Adrenal gland (tissue), 12 donors: ENCODE data around the gene GTPBP1. TPM values are rescaled to one million over a fixed set of nuclear protein-coding genes. Genes with fewer than 3 reads are reported as not detected.
A peak's percentile ranks its signal among the peaks of the same experiment; 100 is the strongest.

Experiments used
- DNase-seq, 7 donors: peaks; one replicate each; pipeline ENCODE4 v3.0.0-alpha.2; 2019 to 2020
- H3K27ac ChIP-seq, 5 donors: fragments of 200-600 bp; sonication (generic) in 4 of 5; 1 replicate in 3 of 5; 2 replicates in 2 of 5; pipeline versions ENCODE4 v1.5.1 to v1.8.0; 2016 to 2020; ENCODE audit warnings: mild to moderate bottlenecking in 1 of 5
- H3K27me3 ChIP-seq: fragments of 200-600 bp; 2 replicates; pipeline ENCODE4 v1.8.0; 2021
- H3K36me3 ChIP-seq, 2 donors: fragments of 200-600 bp; replicated peaks in 1 of 2; 1 replicate in 1 of 2; 2 replicates in 1 of 2; pipeline versions ENCODE4 v1.5.1 to v1.8.0; 2018 to 2022
- H3K4me1 ChIP-seq, 2 donors: fragments of 200-600 bp; replicated peaks in 1 of 2; 1 replicate in 1 of 2; 2 replicates in 1 of 2; pipeline versions ENCODE4 v1.5.1 to v1.8.0; 2018 to 2021
- H3K4me3 ChIP-seq, 4 donors: fragments of 200-600 bp; sonication (generic) in 3 of 4; one replicate each; pipeline ENCODE4 v1.5.1; 2016 to 2018
- H3K9me3 ChIP-seq, 3 donors: fragments of 200-600 bp; sonication (generic) in 1 of 3; replicated peaks in 1 of 3; 1 replicate in 2 of 3; 2 replicates in 1 of 3; pipeline versions ENCODE4 v1.5.1 to v1.8.0; 2016 to 2021
- POLR2A ChIP-seq, 2 donors: fragments of 450-650 bp; IDR thresholded peaks; one replicate each; pipeline ENCODE4 v1.6.1; 2017; ENCODE audit warnings: antibody characterized with exemption in 2 of 2, mild to moderate bottlenecking in 2 of 2, moderate library complexity in 1 of 2
- WGBS, 4 donors: extraction: QIAGEN DNeasy Blood & Tissue Kit in 2 of 4; methylation state at CpG; one replicate each; pipeline versions ENCODE4 v1.1.5 to v1.1.7; 2013 to 2017; 5-methylcytosine and 5-hydroxymethylcytosine counted together
- intact Hi-C, 2 donors: fragments of 100-400 bp; cut with DNase I; formaldehyde crosslinking; loops; one replicate each; pipeline versions ENCODE4 v1.14.1 to v1.15.0; 2022 to 2023
- polyA plus RNA-seq, 3 donors: library from polyadenylated mRNA; stranded (reverse); fragments of 200-250 nt in 2 of 3; fragments of 350-450 nt in 1 of 3; fragmentation: Illumina TruSeq in 1 of 3; extraction: RNeasy Lipid Tissue Mini Kit (QIAGEN cat#74804) in 1 of 3; gene quantifications; one replicate each; pipeline ENCODE4 v1.2.3, GENCODE V29; 2013 to 2014
- total RNA-seq, 9 donors: library from RNA; depleted of rRNA in 4 of 9; stranded (reverse); fragments of >200 nt in 4 of 9; fragments of 120-200 nt in 1 of 9; fragmentation: NEBNext Ultra II Directional in 1 of 9; extraction: Animal tissue kit (Norgen Biotek cat#: 25700) in 1 of 9; gene quantifications; one replicate each; pipeline versions ENCODE4 v1.1.0 to v1.2.4, GENCODE V29; 2013 to 2023
- TF ChIP-seq, protein P1 (sequence below), 6 experiments: fragments of 450-650 bp in 4 of 6; fragments of 200-600 bp in 2 of 6; sonication (generic) in 1 of 6; IDR thresholded peaks; 1 replicate in 5 of 6; 2 replicates in 1 of 6; pipeline versions ENCODE4 v1.5.1 to v1.8.0; 2016 to 2021; ENCODE audit warnings: antibody characterized with exemption in 6 of 6, mild to moderate bottlenecking in 2 of 6, moderate library complexity in 1 of 6
- donor health status: healthy with polysubstance abuse.
- donor health status: Bipolar disorder and iron deficiency.
- donor health status: DM: yes; HTN: yes; CAD: no.
- donor health status: DM: no; HTN: no; CAD: no.
- donor health status: DM: no; HTN: no; CAD: no.
- donor health status: DM: yes; HTN: yes; CAD: no.

Gene GTPBP1
- total and polyA plus RNA-seq, 12 donors: 14.0 to 56.9 (median 37.0) TPM

DNA sequence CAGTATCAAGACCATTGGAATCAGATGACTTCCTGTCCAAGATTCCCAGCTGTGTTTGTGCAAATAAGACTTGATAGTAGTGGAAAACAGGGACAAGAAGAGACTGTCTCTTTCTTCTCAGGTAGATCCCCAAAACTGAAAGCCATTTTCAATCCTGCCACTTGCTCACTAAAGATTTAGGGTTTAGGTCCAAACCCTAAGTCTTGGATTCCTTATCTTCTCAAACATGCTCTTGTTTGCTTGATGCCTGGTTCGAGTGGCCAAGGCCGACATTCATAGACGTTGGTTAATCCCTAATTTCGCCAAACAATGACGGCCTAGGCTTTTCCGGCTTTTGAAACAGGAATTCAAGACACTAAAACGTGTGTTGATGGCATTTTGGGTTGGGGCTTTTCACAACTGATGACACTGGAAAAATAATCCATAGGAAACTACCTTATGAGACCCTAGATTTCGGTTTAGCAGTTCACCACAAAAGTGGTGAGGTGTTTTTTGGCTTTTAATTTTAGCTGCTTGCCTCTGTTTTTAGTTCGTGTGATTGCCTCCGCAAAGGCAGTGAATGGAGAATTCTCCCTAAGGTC, 1.0 kb upstream of the GTPBP1 start:
- intact Hi-C loops: no loop called here

DNA sequence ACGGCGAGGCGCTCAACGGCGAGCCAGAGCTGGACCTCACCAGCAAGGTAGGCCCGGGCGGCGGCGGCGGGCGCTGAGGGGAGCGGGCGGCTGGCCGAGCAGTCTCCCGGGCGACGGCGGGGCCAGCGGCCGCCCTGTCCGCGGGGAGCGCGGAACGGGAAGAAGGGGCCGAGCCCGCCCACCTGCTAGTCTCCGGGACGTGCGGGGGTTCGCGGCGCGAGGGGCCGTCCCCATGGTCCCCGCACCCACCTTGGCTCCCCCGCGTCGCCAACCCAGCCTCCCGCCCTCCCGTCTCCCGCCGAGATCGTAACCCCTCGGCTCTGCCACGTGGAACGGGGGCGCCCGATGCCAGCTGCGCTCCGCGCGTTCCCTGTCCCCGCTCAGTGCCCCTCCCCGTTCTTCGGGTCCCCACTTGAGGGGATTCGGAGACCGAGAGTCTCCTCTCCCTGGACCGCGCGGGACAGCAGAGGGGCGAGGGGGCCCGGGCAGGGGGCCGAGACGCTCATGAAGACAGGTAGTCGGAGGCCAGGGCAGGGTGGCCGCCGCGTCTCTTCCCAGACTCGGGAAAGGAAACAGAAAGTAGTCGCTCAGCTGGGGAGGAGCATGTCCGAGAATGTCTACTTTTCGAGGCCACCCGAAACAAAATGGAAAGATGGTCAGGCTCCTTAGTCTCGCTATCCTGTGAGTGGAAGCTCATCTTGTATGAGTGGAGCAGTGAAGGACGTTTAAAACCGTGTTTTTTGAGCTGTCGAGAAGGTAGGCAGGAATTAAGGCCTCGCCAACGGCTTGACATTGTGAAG, 557 bp downstream of the GTPBP1 start:
- 0 to 1% (median 0%) methylated on average over 14 to 76 of the region's 80 CpGs for WGBS, 4 donors
- DNase-seq: peak; percentile 58 to 80 (median 66)

More for the DNA sequence above, 1.0 kb upstream of the GTPBP1 start:
- Histone ChIP-seq H3K27ac (peak overlapping the region; percentile 40 to 89 (median 82)), H3K27me3 (no peaks in the 10 kb centered on the region), H3K4me3 (peak overlapping the region in 1 of 4 donors; percentile 36), H3K4me1 (peaks cover 15 to 32% of the 10 kb centered on the region in 2 donors), H3K36me3 (no peaks in the 10 kb centered on the region), H3K9me3 (no peaks in the 10 kb centered on the region)
- no peak for DNase-seq
- TF ChIP-seq, protein P1, sequence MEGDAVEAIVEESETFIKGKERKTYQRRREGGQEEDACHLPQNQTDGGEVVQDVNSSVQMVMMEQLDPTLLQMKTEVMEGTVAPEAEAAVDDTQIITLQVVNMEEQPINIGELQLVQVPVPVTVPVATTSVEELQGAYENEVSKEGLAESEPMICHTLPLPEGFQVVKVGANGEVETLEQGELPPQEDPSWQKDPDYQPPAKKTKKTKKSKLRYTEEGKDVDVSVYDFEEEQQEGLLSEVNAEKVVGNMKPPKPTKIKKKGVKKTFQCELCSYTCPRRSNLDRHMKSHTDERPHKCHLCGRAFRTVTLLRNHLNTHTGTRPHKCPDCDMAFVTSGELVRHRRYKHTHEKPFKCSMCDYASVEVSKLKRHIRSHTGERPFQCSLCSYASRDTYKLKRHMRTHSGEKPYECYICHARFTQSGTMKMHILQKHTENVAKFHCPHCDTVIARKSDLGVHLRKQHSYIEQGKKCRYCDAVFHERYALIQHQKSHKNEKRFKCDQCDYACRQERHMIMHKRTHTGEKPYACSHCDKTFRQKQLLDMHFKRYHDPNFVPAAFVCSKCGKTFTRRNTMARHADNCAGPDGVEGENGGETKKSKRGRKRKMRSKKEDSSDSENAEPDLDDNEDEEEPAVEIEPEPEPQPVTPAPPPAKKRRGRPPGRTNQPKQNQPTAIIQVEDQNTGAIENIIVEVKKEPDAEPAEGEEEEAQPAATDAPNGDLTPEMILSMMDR (IDR thresholded peaks at IDR 0.05): no peak
- TF ChIP-seq POLR2A (IDR thresholded peaks at IDR 0.05): no peak
- 16 to 21% (median 17%) methylated on average over 10 of the region's 10 CpGs for WGBS, 4 donors

DNA sequence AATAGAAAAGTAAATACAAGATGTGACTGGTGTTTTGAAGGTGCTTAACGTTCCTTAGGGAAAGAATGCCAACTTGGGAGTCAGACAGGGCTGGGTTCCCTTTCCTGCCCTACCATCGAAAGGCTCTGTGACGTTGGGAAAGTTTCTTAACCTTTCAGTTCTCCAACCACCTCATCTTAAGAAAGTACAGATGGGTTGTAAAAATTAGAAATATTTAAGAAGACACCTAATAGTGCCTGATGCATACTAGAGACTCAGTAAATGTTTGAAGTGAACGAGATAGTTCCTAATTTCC, 1.1 kb downstream of the GTPBP1 start:
- no peak for DNase-seq
- peak overlapping the region; percentile 85 to 96 (median 91) for H3K27ac ChIP-seq
- H3K4me1 ChIP-seq: peaks cover 15 to 25% of the 10 kb centered on the region in 2 donors
- H3K36me3 ChIP-seq: no peaks in the 10 kb centered on the region
- intact Hi-C loops: no loop called here
- TF ChIP-seq, protein P1 (IDR thresholded peaks at IDR 0.05): no peak
- TF ChIP-seq POLR2A (IDR thresholded peaks at IDR 0.05): no peak
- H3K4me3 ChIP-seq: peak overlapping the region; percentile 44 to 92 (median 88)
- no peaks in the 10 kb centered on the region for H3K9me3 ChIP-seq
- H3K27me3 ChIP-seq: no peaks in the 10 kb centered on the region
- 1 to 4% (median 2%) methylated on average over 4 of the region's 4 CpGs for WGBS, 4 donors

More for the DNA sequence above, 557 bp downstream of the GTPBP1 start:
- peak overlapping the region; percentile 85 to 96 (median 91) for H3K27ac ChIP-seq
- H3K9me3 ChIP-seq: no peaks in the 10 kb centered on the region
- intact Hi-C loops: no loop called here
- TF ChIP-seq POLR2A (IDR thresholded peaks at IDR 0.05): peak in 1 of 2 donors; percentile 5
- TF ChIP-seq, protein P1 (IDR thresholded peaks at IDR 0.05): no peak
- H3K36me3 ChIP-seq: no peaks in the 10 kb centered on the region
- H3K4me3 ChIP-seq: peak overlapping the region; percentile 44 to 92 (median 88)
- no peaks in the 10 kb centered on the region for H3K27me3 ChIP-seq
- peaks cover 15 to 28% of the 10 kb centered on the region in 2 donors for H3K4me1 ChIP-seq

DNA sequence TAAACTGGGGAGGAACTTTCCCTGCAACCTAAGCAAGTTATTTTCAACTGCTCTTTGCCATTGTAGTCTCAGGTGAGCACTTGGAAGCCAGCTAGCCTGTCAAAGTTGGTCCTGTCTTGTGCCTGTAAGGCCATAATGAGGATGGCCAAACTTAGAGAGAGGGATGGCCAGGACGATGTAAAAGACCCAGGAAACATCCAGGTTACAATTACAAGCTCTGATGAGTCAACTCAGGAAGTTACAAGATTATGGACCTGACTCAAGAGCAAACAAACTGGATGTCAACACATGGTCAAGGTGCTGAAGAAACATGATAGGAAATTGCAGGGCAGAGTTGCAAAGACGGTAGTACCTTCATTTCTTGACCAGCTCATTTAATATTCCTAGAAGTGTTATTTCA, 1.6 kb downstream of the GTPBP1 start:
- Histone ChIP-seq H3K27me3 (no peaks in the 10 kb centered on the region), H3K27ac (peak overlapping the region in 3 of 5 donors; percentile 91 to 96 (median 96)), H3K4me3 (peak overlapping the region in 1 of 4 donors; percentile 92), H3K36me3 (no peaks in the 10 kb centered on the region), H3K4me1 (peaks cover 15 to 27% of the 10 kb centered on the region in 2 donors), H3K9me3 (no peaks in the 10 kb centered on the region)
- no peak for TF ChIP-seq POLR2A (IDR thresholded peaks at IDR 0.05)
- TF ChIP-seq, protein P1 (IDR thresholded peaks at IDR 0.05): no peak
- intact Hi-C loops: no loop called here
- 22 to 28% (median 24%) methylated on average over 2 of the region's 2 CpGs for WGBS, 4 donors
- DNase-seq: no peak
